H54 (cell line): ENCODE results near the gene SIM2.

Experiments used
- DNase-seq: peaks from one replicate; pipeline ENCODE4 v3.0.0; 2011; ENCODE audit warnings: low spot score, mixed read lengths; ENCODE audit not compliant: insufficient read length
- FAIRE-seq: peaks from 3 replicates; lab custom pipeline; 2011; peaks lifted over from hg19 to GRCh38; lab: Jason Lieb, UNC
- POLR2A ChIP-seq: IDR thresholded peaks from 2 replicates; pipeline ENCODE4 v1.6.1; 2011; ENCODE audit warnings: low read depth, mild to moderate bottlenecking, low read length

Gene SIM2

GRCh38 chr21:36672737-36673136 lies 26.2 kb upstream of the SIM2 start:
- DNase-seq: no peak
- no peak for TF ChIP-seq POLR2A
- FAIRE-seq: no peak

GRCh38 chr21:36676039-36676950 lies 22.6 kb upstream of the SIM2 start:
- no peak for TF ChIP-seq POLR2A
- DNase-seq (no peak), FAIRE-seq (no peak)

GRCh38 chr21:36677443-36677842 lies 21.5 kb upstream of the SIM2 start:
- FAIRE-seq (no peak), DNase-seq (no peak)
- TF ChIP-seq POLR2A: no peak

- no peak for TF ChIP-seq POLR2A
- DNase-seq (no peak), FAIRE-seq (no peak)
Observed at GRCh38 chr21:36678538-36678937, 20.4 kb upstream of the SIM2 start.

GRCh38 chr21:36681117-36681631 lies 17.7 kb upstream of the SIM2 start:
- FAIRE-seq (no peak), DNase-seq (no peak)
- no peak for TF ChIP-seq POLR2A

- FAIRE-seq (no peak), DNase-seq (no peak)
- no peak for TF ChIP-seq POLR2A
Observed at GRCh38 chr21:36684957-36685714, 13.8 kb upstream of the SIM2 start.

GRCh38 chr21:36686955-36687354 lies 12.0 kb upstream of the SIM2 start:
- TF ChIP-seq POLR2A: no peak
- DNase-seq: no peak
- no peak for FAIRE-seq

GRCh38 chr21:36688324-36688723 lies 10.6 kb upstream of the SIM2 start:
- TF ChIP-seq POLR2A: no peak
- FAIRE-seq (no peak), DNase-seq (no peak)

- DNase-seq (no peak), FAIRE-seq (no peak)
- no peak for TF ChIP-seq POLR2A
Observed at GRCh38 chr21:36689324-36689723, 9.6 kb upstream of the SIM2 start.

- no peak for FAIRE-seq
Observed at GRCh38 chr21:36690628-36691554, 8.0 kb upstream of the SIM2 start.

GRCh38 chr21:36691555-36692041 lies 7.3 kb upstream of the SIM2 start:
- FAIRE-seq (no peak), DNase-seq (no peak)
- TF ChIP-seq POLR2A: no peak

More at GRCh38 chr21:36690628-36691554, 8.0 kb upstream of the SIM2 start:
- DNase-seq: no peak
- no peak for TF ChIP-seq POLR2A

GRCh38 chr21:36692114-36692834 lies 6.6 kb upstream of the SIM2 start:
- DNase-seq (no peak), FAIRE-seq (no peak)
- no peak for TF ChIP-seq POLR2A

- FAIRE-seq: no peak
- no peak for DNase-seq
Observed at GRCh38 chr21:36692835-36693488, 6.0 kb upstream of the SIM2 start.

More at GRCh38 chr21:36692835-36693488, 6.0 kb upstream of the SIM2 start:
- no peak for TF ChIP-seq POLR2A
